ENCODE data around the gene SLC3A2.
"Not testable (repeated sequence)": the region's sequence is repeated elsewhere in the genome, so short reads cannot be mapped to it uniquely, and the experiment has no call there.

The SLC3A2 gene

GRCh38 chr11:62934496-62934785 lies 53.7 kb downstream of the SLC3A2 start:
- DNase-seq (ENCODE audit: low spot score), result no peak
- POLR2A ChIA-PET (ENCODE audit: low non-redundant PET), result no interaction called here

GRCh38 chr11:62937528-62937927 lies 56.8 kb downstream of the SLC3A2 start:
- POLR2A ChIA-PET (ENCODE audit: low non-redundant PET); H3K27ac ChIP-seq; DNase-seq (ENCODE audit: low spot score); CTCF ChIA-PET: not testable (repeated sequence)

More at GRCh38 chr11:62934496-62934785, 53.7 kb downstream of the SLC3A2 start:
- no peak overlapping the region for H3K27ac ChIP-seq
- CTCF ChIA-PET, result no interaction called here
- no peak for TF ChIP-seq CTCF (conservative IDR thresholded peaks at IDR 0.05; ENCODE audit: low read depth)

Measured in RWPE1 (cell line).